ENCODE data around the gene GFAP.

Gene GFAP

DNA sequence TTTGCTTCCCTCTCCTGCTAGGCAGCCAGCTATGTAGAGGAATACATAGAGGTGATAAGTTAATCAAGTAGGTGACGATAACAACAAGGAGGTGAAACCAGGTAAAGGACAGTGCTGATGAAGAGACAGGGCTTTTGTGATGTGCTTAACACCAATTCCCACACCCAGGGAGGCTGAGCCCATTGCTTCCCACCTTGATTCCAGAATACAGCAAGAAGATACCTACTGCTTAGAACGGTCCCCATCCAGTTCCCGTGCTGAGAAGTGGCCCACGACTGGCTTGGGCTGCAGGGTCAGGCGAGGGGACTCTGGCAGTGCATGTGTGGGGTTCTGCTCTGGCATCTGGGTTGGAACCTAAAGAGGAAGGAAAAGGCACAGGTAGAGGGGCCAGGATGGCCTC is 16.1 kb upstream of the GFAP start:
- DNase-seq (ENCODE audit: low spot score): no peak

DNA sequence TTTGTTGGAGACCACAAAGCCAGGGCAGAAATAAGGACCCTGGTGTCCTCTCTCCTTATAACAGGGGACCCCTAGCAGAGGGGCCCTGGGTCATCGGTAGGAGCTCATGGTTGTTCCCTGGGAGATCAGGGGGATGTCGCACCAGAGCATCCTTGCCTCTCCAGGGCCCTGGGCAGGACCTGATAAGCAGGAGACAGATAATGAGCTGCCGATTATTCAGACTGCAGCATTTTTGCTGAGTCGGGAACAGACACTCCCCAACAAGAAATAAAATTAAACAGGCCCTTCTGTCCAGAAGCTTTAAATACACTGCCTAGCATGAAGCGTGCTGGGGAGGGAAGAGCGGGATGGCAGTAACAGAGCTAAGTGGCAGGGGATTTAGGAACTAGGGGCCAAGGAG is 15.4 kb upstream of the GFAP start:
- DNase-seq (ENCODE audit: low spot score): no peak

DNA sequence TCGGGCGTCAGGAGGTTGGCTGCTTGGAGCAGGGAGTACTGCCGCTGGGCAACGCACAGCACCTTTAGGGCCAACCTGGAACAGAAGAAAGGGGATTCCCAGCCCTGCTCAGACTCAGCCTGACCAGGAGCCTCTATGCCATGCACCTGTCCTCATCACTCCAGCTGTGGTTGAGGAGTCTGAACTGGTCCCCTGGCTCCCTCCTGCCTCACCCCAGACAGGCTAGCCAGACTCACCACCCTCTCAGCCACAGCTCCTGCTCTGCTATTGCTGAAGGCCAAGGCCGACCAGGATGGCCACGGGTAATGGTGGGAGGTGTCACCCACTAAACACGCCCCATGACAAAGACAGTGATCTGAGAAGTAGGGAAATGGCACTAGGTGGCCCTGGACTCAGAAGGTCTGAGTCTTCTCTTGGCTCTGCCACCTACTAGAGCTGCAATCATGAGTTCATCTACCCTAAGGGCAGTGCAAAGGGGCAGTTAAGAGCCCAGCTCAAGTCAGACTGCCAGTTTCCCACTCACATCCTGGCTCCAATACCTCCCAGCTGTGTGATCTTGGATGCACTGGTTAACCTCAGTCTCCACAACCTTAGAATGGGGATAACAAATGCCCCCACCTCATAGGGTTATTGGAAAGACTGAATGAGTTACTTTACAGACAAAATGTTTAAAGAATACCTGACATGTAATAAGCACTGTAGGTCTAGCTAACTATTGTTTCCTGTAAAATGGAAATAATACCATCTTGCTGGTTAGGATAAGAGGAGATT is 13.8 kb upstream of the GFAP start:
- peak; percentile 36 for DNase-seq (ENCODE audit: low spot score)

DNA sequence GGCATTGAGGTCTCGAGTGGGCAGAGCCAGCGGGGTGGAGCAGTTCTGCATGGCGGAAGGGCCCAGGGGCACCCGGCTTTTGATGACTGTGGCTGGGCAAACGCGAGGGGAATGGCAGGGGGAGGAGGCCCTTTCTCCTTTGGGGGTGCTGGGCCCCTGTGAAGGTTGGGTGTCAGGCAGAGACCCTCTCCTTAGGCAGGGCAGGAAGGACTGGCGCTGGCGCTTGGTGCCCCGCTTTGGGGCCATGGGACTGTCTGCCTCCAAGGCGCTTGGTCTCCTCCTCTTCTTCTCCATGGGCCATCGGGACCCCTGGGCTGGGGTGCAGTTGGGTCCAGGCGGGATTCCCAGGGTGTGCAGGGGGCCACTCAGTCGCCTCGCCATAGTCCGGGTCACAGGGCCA is 12.8 kb upstream of the GFAP start:
- peak; percentile 38 for DNase-seq (ENCODE audit: low spot score)

DNA sequence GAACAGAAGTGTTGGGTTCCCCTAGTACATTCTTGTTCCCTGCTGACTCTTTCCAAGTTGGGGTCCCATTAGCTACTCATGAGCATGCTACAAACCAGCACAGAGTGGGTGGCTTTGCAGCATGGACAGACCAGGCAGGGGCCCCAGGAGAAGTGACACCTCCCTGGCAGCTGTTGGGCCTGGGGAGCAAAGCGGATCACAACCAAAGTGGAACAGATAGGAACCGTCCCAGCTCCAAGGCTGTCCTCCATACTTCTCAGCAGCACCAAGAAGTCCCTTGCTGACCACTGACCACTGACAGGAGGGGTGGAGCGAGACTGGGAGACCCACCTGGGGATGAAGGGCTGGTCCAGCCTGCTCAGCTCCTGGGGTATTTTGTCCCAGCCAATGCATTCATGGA is 12.4 kb upstream of the GFAP start:
- no peak for DNase-seq (ENCODE audit: low spot score)

DNA sequence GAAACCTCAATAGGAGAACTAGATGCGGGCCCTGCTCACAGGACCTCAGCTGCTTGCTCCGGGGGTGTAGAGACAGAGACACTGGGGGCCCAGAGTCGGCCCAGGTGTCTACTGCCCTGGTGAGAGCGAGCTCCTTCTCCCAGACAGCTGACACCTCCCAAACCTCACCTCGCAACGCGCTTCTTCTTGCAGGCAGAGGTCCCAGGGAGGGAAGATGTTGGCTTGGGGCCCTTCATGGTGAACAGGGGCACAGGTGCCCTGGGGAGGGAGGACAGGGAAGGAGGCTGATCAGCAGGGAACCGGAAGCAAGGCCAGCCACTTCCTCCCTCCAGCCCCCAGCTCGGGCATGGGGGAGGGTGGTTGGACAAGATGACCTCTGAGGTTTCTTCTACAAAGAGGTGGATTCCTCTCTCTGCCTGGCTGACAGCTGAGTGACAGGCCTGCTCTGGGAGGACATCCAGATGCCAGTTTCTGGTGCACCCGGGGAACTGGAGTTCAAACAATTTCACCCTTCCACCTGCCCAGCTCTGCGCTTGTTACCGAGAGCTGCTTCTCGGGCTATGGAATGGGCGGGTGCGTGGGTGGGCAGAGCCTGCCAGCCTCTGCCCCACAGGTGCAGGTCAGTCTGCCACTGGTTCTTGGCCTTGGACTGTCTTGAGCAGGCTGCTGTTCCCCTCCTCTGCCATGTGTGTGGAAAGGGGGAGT is 11.7 kb upstream of the GFAP start:
- DNase-seq (ENCODE audit: low spot score): peak; percentile 19

DNA sequence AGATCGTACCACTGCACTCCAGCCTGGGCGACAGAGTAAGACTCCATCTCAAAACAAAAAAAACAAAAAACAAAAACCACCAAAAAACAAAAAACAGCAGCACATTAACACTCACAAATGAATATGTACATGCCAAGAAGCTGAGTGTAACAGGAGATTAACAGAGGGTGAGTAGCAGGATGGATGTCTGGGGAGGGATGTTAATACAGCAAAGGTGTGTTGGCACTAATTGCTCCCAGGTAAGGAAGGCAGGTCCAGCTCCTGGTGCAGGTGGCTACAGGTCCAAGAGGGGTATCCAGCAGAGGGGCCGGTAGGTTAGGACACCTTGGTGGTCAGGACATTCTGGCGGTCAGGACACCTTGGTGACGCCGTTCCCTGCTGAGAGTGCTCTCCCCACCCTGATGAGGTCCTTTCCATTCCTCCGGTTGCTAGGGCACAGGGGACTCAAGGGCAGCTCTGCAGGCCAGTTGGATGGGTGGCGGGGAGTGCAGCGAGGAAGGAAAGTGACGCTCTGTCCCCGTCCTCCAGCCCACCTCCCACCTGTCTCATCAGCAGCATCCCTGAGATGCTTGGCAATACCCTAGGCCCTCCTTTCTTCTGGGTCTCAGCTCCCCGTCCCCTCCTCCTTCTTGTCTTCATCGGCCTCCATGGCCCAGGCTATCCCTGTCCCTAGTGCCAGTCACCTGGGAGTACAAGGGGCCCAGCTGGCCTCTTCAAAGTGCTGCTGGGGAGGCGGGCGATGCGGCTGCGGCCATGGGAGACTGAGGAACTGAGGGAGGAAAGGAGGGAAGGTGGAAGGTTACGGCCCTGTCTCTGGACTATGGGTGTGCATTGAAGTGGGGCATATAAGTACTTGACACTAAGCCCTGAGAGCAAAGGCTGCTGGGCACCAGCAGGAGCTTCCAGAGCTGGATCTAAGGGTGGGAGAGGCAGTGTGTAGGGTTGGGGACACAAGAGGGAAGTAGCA is 10.7 kb upstream of the GFAP start:
- DNase-seq (ENCODE audit: low spot score): no peak

DNA sequence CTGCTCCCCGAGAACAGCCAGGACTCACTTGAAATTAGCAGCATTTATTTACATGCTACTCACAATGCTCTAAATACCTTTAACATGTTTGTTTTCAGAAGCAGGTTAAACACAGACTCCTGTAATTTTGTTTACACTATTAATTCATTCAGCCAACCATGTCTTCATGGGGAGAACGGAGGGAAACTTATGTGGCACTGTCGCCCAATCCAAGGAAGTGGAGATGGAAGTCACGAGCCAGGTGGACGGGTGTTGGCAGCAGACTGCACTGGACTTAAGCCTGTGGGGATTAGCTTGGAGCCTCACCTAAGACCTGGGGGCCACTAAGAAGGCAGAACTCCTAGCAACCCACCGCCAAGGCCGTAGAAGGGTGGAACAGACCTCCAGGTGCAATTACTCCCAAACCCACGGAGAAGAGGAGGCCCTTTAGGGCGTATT is 8.8 kb upstream of the GFAP start:
- DNase-seq (ENCODE audit: low spot score): no peak

DNA sequence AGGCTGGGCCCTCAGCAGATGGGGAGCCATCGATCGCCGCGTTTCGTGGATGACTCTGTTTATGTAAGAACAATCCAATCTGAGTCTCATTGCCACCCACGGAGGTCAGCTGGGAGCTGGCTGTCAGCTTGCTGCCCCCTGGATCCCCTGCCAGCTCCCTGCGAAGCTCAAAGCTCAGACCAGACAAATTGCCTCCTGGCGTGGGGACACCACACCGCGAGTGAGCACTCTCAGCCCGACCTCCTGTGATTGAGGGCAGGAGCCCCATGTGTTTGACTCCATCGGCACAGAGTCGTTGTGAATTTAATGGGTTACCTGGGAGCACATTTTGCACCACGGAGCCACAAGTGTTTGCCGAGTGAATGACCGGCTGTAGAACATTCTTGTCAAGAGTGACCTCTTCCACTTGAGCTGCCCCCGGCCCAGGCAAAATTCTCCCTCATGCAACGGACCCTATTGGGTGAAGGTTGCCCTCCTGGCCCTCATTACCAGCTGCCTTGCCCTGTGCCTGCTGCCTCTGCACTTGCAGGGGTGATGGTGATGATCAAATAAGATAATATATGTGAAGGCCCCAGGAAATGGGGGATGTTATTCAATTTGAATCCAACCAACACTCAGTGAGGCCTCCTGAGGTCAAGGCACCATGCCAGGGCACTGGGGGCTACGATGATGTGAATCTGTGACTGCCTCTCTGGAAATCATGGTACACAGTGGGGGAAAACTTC is 7.6 kb upstream of the GFAP start:
- DNase-seq (ENCODE audit: low spot score): no peak

DNA sequence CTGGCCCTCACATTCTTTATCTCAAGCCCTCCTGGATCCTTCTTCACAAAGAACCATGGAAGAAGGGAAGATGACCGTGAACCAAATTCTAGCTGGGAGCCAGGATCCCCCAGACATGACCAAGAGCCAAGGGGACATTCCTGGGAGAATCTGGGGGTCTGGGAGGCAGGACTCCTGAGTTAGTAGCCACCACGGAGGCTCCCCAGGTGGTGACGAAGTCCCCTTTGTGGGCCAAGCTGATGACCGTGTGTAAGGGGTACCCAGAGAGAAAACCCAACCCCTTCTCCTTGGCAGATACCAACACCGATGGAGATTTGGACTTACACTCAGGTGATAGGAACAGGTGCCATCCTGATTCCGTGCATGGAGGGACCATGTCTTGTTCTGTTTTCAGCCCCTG is 6.8 kb upstream of the GFAP start:
- no peak for DNase-seq (ENCODE audit: low spot score)

DNA sequence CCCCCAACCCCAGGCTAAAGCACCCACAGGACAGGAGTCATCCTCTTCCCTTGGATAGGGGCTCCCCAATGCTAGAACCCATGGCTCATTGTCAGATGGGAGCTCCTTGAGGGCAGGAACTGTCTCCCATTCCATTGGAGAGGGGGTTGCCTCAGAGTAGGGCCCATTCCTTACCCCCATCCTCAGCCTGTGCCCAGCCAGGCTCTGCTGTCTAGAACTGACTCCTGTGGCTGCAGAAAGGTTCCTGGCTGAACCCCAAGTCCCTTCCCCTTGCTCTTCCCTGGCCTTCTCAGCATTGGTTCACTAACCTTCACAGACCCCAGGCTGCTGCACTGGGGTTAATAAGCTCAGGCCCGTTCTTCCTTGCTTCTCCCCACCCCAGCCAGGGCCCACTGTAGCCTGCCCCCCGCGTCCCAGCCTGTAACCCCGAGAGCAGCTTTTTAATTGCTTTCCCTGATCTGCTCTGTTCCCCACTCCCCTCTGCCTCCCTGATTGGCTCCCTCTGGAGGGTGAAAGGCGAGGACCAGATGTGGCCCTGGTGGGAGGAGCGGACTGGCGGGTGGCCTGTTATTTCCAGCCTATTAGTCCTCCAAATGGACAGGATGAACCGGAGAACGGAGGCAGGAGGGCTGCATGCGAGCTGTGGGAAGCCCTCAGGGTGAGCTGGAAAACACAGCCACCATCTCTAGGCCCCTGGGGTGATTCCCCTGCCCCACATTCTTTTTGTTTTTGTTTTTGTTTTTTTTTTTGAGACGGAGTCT is 6.0 kb upstream of the GFAP start:
- DNase-seq (ENCODE audit: low spot score): peak; percentile 55

DNA sequence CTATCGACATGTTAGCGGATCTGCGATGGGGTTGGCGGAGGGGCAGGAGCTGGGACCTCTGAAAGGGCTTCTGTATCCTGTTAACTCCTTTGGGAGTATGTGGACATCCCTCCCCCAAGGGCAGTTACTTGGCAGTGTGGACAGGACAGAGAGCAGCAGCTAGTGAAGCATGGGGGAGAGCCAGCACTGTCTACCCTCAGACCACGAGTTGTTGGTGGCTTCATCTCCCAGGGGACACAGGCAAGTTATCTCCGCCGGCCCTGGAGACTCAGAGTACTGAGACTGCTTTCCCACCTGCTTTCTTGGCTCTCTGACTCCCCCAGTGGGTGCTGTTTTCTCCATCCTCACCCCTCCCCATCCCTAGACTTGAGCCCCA is 5.3 kb upstream of the GFAP start:
- peak; percentile 58 for DNase-seq (ENCODE audit: low spot score)

DNA sequence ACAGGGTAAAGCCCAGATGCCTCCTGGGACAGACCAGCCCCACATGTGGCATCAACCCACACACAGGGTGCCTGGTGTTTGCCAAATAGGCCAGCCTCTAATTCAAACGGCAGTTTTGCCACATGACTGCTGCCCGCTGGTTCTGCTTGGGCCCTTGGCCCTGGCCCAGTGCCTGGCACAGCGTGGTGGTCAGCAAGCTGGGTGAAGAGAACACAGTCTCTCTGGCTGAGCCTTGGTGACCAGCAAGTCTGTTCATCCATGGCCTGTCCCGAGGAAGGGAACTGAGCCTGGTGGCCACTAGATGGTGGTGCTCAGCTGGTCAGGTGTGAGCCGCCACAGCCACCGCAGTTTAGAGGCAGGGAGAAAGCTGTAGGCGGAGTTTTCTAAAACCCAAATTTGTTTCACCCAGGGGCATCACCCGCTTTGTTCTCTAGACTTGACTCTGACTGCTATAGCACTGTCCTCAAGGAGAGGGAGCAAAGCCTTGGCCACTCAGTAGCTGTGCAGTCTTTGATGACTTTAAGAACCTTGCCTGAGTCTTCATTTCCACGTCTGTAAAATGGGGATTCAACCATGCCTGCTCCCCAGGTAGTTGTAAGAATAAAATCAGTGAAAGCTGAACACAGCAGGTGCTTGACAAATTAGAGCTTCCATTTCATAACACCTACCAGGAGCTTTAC is 4.7 kb upstream of the GFAP start:
- DNase-seq (ENCODE audit: low spot score): peak; percentile 92

DNA sequence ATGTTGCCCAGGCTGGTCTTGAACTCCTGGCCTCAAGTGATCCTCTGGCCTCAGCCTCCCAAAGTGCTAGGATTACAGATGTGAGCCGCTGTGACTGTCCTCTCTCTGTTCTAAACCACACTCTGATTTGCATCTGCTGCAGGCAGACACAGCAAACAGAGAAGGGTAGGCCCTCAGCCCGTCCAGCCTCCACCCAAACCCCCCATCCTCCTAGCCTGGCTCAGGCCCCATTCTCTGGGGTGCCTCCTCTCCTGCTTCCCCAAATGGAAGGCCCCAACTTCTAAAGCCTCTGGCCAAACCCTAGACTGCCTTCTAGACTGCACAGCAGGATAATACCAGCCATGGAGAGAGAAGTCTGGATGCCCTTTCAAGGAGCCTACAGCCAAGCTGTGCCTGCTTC is 4.1 kb upstream of the GFAP start:
- DNase-seq (ENCODE audit: low spot score): peak; percentile 32

DNA sequence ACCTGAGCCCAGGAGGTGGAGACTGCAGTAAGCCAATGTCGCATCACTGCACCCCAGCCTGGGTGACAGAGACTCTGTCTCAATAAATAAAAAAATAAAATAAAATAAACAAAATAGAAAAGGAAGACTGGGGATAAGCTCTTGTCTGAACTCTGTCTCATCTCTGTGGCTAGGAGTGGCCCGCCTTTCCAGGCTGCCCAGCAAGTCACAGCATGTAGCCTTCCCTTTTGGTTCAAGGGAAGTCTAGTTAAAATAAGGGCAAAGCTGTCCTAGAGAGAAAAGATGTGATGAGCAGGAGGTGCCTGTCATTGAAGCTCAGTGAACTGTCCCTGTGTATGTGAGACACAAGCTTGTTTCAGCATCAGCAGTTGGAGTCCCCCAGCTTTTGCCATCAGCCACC is 2.7 kb upstream of the GFAP start:
- no peak for DNase-seq (ENCODE audit: low spot score)

DNA sequence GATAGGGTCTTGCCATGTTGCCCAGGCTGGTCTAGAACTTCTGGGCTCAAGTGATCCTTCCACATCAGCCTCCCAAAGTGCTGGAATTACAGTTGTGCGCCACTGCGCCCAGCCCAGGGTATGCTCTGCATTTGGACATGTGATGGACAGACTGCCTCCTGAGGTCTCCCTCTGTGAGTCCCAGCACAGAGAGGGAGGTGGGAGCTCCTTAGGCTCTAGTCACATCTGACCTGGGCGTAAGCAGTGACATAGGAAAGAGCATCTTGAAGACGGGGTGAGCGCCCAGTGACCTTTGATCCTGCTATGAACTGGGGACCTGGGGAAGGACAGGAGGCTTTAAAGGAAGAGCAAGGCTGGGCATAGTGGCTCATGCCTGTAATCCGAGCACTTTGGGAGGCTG is 2.2 kb upstream of the GFAP start:
- no peak for DNase-seq (ENCODE audit: low spot score)

DNA sequence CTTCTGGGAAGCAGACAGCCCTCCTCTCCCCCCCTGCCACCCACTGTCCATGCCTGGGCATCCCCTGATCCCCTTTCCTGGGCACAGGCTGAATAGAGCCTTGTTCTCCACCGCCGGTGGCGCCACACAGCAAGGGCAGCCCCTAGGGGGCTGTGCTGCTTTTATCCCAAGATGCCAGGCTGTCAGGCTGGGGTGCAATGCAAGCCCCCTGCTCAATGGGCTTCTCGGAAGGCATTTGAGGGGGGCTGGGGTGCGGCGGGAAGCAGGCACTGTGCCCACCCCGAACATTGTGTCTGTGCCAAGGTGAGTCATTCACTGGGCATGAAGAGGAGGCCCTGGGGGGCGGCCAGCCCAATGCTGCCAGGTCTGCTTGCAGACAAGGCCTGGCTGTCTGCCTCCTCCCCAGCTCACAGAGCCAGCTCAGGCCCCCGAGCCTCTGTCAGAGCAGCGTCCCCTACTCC is 1.5 kb upstream of the GFAP start:
- peak; percentile 50 for DNase-seq (ENCODE audit: low spot score)

DNA sequence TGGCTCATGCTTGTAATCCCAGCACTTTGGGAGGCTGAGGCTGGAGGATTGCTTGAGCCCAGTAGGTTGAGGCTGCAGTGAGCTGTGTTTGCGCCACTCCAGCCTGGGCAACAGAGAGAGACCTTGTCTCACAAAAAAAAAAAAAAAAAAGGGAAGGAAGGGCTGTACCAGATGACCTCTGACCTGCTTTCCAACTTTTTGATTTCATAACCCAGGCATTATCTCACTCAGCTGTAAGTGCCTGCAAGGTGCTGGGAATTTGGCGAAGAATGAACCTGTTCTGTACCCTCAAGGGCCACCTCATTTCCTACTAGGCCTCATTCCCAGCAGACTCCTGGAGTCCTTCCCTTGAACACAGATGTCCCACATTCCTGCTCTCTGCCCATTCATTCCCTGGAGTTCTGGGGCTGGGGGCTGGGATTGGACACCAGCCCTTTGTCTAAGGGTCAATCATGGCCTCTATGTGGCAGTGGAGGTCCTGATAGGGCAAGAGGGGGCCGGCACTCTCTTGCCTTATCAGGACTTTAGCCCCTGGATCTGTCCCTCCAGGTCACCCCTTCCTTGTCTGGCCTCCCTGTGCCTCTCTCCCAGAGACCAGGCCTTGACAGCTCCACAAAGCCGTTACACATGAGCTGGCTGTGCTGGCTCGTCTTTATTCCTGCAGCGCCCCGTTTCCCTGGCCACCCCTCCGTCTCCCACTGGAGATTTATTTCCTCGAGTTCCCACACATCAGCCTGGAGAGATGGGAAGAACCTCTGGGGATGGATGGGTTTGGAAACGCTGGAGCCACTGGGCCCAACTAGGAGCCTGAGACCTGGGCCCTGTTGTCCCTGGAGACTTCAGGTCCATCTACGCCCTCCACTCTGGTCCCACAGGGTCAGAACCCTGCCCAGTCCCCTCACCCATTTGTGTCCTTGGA is 821 bp upstream of the GFAP start:
- DNase-seq (ENCODE audit: low spot score): no peak

DNA sequence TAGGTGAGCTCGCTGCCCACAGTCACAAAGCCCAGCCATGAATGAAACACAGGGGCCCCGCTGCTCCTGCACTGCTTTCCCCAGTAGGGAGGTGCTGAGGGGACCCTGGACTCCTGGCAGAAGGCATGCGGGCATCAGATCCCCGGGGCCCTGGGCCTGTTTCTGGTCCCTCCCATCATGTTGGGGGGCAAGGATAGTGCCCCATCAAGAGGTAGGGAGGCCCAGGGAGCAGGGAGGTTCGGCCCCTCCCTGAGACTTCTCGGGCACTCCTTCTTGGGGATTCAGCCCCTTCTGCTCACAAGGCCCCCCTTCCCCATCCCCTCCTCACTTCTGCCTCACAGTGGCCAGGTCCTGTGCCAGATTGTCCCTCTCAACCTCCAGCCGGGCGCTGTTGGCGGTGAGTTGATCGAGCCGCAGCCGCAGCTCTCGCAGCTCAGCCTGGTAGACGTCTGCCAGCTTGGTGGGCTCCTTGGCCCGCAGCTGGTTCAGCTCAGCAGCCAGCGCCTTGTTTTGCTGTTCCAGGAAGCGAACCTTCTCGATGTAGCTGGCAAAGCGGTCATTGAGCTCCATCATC is 515 bp downstream of the GFAP start:
- DNase-seq (ENCODE audit: low spot score): peak; percentile 37

Measured in D341Med (cell line).